Middle frontal gyrus (tissue), 1 donor: ENCODE measurements around the gene C2orf92.
"Not testable (repeated sequence)": the region's sequence is repeated elsewhere in the genome, so short reads cannot be mapped to it uniquely, and the experiment has no call there.

Experiments
- DNase-seq: peaks from one replicate; pipeline ENCODE4 v3.0.0-alpha.2; 2015; ENCODE audit warnings: low spot score; ENCODE audit errors: extremely low spot score

Gene C2orf92

GRCh38 chr2:97693476-97693875, 24.0 kb downstream of the C2orf92 start:
- DNase-seq, result no peak

GRCh38 chr2:97695744-97696143, 26.2 kb downstream of the C2orf92 start:
- DNase-seq, result no peak

GRCh38 chr2:97697252-97698235, 28.0 kb downstream of the C2orf92 start:
- peak; percentile 87 for DNase-seq

GRCh38 chr2:97698530-97698929, 29.0 kb downstream of the C2orf92 start:
- DNase-seq, result no peak

- no peak for DNase-seq
Observed at GRCh38 chr2:97699765-97700444, 30.4 kb downstream of the C2orf92 start.

- no peak for DNase-seq
Observed at GRCh38 chr2:97701186-97701585, 31.7 kb downstream of the C2orf92 start.

GRCh38 chr2:97701851-97702465, 32.4 kb downstream of the C2orf92 start:
- DNase-seq, result no peak

GRCh38 chr2:97702731-97703470, 33.4 kb downstream of the C2orf92 start:
- DNase-seq, result no peak

GRCh38 chr2:97703741-97704140, 34.2 kb downstream of the C2orf92 start:
- no peak for DNase-seq

GRCh38 chr2:97704989-97705388, 35.5 kb downstream of the C2orf92 start:
- DNase-seq, result no peak

GRCh38 chr2:97706112-97706511, 36.6 kb downstream of the C2orf92 start:
- DNase-seq, result no peak

- no peak for DNase-seq
Observed at GRCh38 chr2:97706708-97707345, 37.3 kb downstream of the C2orf92 start.

GRCh38 chr2:97707362-97708047, 38.0 kb downstream of the C2orf92 start:
- DNase-seq, result no peak

- DNase-seq, result no peak
Observed at GRCh38 chr2:97708048-97708380, 38.5 kb downstream of the C2orf92 start.

GRCh38 chr2:97708608-97709007, 39.1 kb downstream of the C2orf92 start:
- no peak for DNase-seq

GRCh38 chr2:97711394-97711711, 41.8 kb downstream of the C2orf92 start:
- DNase-seq, result no peak

- not testable (repeated sequence) for DNase-seq
Observed at GRCh38 chr2:97712175-97712574, 42.7 kb downstream of the C2orf92 start.

GRCh38 chr2:97712693-97713295, 43.3 kb downstream of the C2orf92 start:
- DNase-seq, result no peak

- DNase-seq, result no peak
Observed at GRCh38 chr2:97713296-97714083, 44.0 kb downstream of the C2orf92 start, which contains the start of gene ZAP70. TSS of gene ZAP70 (plus strand) at chr2:97713576. CDS start at chr2:97724037, 10,461 bp downstream.
